Thymus (tissue), 11 donors: ENCODE data around the gene METTL15. TPM values are rescaled to one million over a fixed set of nuclear protein-coding genes. Genes with fewer than 3 reads are reported as not detected.
"Not testable (repeated sequence)": the region's sequence is repeated elsewhere in the genome, so short reads cannot be mapped to it uniquely, and the experiment has no call there.

Source experiments
- DNase-seq, 9 donors: peaks; one replicate each; pipeline ENCODE4 v3.0.0-alpha.2; 2013; ENCODE audit warnings: low spot score in 9 of 9, low read depth in 6 of 9, missing footprints in 1 of 9
- H3K27ac ChIP-seq, 2 donors: one replicate each; pipeline ENCODE4 v1.5.1; 2013; ENCODE audit warnings: control low read depth in 1 of 2, low read depth in 1 of 2, low read length in 1 of 2, mild to moderate bottlenecking in 1 of 2, moderate library complexity in 1 of 2
- H3K27me3 ChIP-seq, 2 donors: one replicate each; pipeline ENCODE4 v1.5.1; 2013; ENCODE audit warnings: low read length in 1 of 2; ENCODE audit not compliant: control insufficient read depth in 2 of 2, insufficient read depth in 1 of 2
- H3K36me3 ChIP-seq, 2 donors: one replicate each; pipeline ENCODE4 v1.5.1; 2013; ENCODE audit warnings: low read length in 1 of 2, mild to moderate bottlenecking in 1 of 2, moderate library complexity in 1 of 2; ENCODE audit not compliant: control insufficient read depth in 2 of 2, insufficient read depth in 2 of 2
- H3K4me1 ChIP-seq, 2 donors: one replicate each; pipeline ENCODE4 v1.5.1; 2013; ENCODE audit warnings: low read length in 2 of 2; ENCODE audit not compliant: control insufficient read depth in 2 of 2, insufficient read depth in 2 of 2
- H3K4me3 ChIP-seq, 2 donors: one replicate each; pipeline ENCODE4 v1.5.1; 2013; ENCODE audit warnings: low read length in 2 of 2, control low read depth in 1 of 2, mild to moderate bottlenecking in 1 of 2
- H3K9me3 ChIP-seq, 2 donors: one replicate each; pipeline ENCODE4 v1.5.1; 2013; ENCODE audit warnings: low read length in 1 of 2, mild to moderate bottlenecking in 1 of 2; ENCODE audit not compliant: control insufficient read depth in 2 of 2, insufficient read depth in 1 of 2
- WGBS: extraction: QIAGEN DNeasy Blood & Tissue Kit; methylation state at CpG from one replicate; pipeline ENCODE4 v1.1.7; 2013; 5-methylcytosine and 5-hydroxymethylcytosine counted together
- polyA plus RNA-seq: library from polyadenylated mRNA; stranded (reverse); fragments of 200-250 nt; gene quantifications from one replicate; pipeline ENCODE4 v1.2.3, GENCODE V29; 2013
- total RNA-seq: library from RNA; stranded (reverse); fragments of 120-200 nt; gene quantifications from one replicate; pipeline ENCODE4 v1.2.4, GENCODE V29; 2013
- donor health status: healthy.

Gene METTL15
- total and polyA plus RNA-seq, 2 donors, result 6.9 to 8.5 TPM

DNA sequence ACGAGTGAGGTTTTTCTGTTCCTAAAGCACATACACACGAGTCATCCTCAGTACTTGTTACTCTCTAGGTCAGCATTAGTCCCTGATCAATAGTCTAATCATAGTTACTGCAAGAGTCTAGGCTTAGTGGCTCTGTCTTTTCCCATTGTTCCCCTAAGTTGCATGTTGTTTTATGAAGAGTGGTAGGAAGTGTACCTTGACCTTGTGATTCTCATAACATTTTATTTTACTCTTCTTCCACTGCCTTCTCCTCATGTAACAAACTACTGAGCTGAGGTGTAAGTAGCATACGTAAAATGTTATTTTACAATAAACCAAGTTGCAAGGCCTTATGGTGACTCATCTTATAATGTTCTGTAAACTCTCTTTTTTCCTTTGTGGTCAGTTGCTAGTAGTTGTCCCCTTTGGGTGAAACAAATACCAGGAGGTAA is 15.0 kb downstream of the METTL15 start:
- H3K9me3 ChIP-seq, result no peaks in the 10 kb centered on the region

GRCh38 chr11:28132548-28132947 is 24.4 kb downstream of the METTL15 start:
- H3K4me3 ChIP-seq, result no peak overlapping the region
- no peak for DNase-seq
- H3K36me3 ChIP-seq, result peaks cover 0 to 2% of the 10 kb centered on the region in 2 donors
- WGBS, result 40% methylated on average over 1 of the region's 1 CpG
- no peaks in the 10 kb centered on the region for H3K4me1 ChIP-seq
- H3K9me3 ChIP-seq, result peaks cover 1 to 3% of the 10 kb centered on the region in 2 donors
- no peak overlapping the region for H3K27ac ChIP-seq
- no peaks in the 10 kb centered on the region for H3K27me3 ChIP-seq

More for the DNA sequence above, 15.0 kb downstream of the METTL15 start:
- Histone ChIP-seq H3K36me3 (peaks cover 0 to 2% of the 10 kb centered on the region in 2 donors), H3K4me3 (no peak overlapping the region), H3K4me1 (no peaks in the 10 kb centered on the region), H3K27me3 (no peaks in the 10 kb centered on the region), H3K27ac (no peak overlapping the region)
- WGBS, result 99% methylated on average over 3 of the region's 3 CpGs
- DNase-seq, result no peak

DNA sequence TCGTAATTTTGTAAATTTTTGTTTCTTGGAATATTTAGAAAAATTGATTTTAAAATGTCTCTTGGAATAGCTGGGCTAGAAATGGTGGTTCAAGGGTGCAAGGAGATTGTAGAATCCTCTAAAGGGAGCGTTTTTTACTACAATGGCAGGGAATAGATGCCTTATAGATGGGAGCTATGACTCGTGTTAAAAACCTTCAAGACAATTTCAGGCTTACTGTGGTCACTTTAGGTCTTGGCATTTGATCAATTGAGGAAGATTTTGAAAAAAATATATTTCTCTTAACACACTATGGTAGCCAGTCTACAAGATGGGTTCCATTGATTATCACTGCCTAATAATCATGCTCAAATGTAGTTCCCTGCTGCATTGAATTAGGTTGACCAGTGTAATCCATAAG is 25.0 kb downstream of the METTL15 start:
- H3K4me1 ChIP-seq, result no peaks in the 10 kb centered on the region
- no peak overlapping the region for H3K27ac ChIP-seq
- no peak for DNase-seq
- WGBS, result 97% methylated on average over 3 of the region's 3 CpGs
- H3K9me3 ChIP-seq, result peaks cover 1 to 3% of the 10 kb centered on the region in 2 donors
- H3K36me3 ChIP-seq, result peaks cover 0 to 2% of the 10 kb centered on the region in 2 donors
- no peak overlapping the region for H3K4me3 ChIP-seq
- H3K27me3 ChIP-seq, result no peaks in the 10 kb centered on the region

- H3K36me3 ChIP-seq, H3K4me1 ChIP-seq, H3K4me3 ChIP-seq, H3K27me3 ChIP-seq, H3K27ac ChIP-seq, DNase-seq: not testable (repeated sequence)
- peaks cover 3 to 12% of the 10 kb centered on the region in 2 donors for H3K9me3 ChIP-seq
- 97% methylated on average over 4 of the region's 4 CpGs for WGBS
Observed at GRCh38 chr11:28136157-28136556, 28.0 kb downstream of the METTL15 start.

DNA sequence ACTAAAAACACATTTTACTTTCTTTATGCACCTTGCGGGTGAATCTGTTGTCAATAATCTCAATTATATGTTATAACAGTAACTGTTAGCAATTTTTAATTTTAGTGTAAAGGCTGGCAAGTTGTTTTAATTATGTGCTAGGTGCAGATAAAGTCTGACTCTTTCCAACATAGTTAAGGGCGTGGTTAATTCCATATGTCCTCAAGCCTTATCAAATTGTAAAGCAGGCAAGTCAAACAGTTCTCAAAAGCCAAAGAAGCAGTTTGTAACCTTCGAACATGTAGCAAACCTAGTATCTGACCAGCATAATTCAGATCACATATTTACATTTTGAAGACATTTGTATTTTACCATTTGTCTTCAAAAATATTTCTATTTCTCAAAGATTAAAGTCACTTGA is 29.2 kb downstream of the METTL15 start:
- Histone ChIP-seq H3K27me3 (no peaks in the 10 kb centered on the region), H3K4me1 (no peaks in the 10 kb centered on the region), H3K4me3 (no peak overlapping the region), H3K9me3 (peaks cover 3 to 12% of the 10 kb centered on the region in 2 donors), H3K36me3 (peaks cover 0 to 2% of the 10 kb centered on the region in 2 donors), H3K27ac (no peak overlapping the region)
- WGBS, result 96% methylated on average over 3 of the region's 3 CpGs
- no peak for DNase-seq

- Histone ChIP-seq H3K27me3 (no peaks in the 10 kb centered on the region), H3K27ac (no peak overlapping the region), H3K4me1 (no peaks in the 10 kb centered on the region), H3K9me3 (peaks cover 3 to 12% of the 10 kb centered on the region in 2 donors), H3K4me3 (no peak overlapping the region), H3K36me3 (peaks cover 0 to 2% of the 10 kb centered on the region in 2 donors)
- 100% methylated on average over 1 of the region's 1 CpG for WGBS
- DNase-seq, result no peak
Observed at GRCh38 chr11:28137832-28138231, 29.6 kb downstream of the METTL15 start.

GRCh38 chr11:28139841-28140415 is 31.7 kb downstream of the METTL15 start:
- no peak for DNase-seq
- no peaks in the 10 kb centered on the region for H3K27me3 ChIP-seq
- WGBS, result 98% methylated on average over 5 of the region's 5 CpGs
- peaks cover 0 to 2% of the 10 kb centered on the region in 2 donors for H3K36me3 ChIP-seq
- H3K27ac ChIP-seq, result no peak overlapping the region
- H3K4me3 ChIP-seq, result no peak overlapping the region
- H3K4me1 ChIP-seq, result no peaks in the 10 kb centered on the region
- peaks cover 2 to 9% of the 10 kb centered on the region in 2 donors for H3K9me3 ChIP-seq

GRCh38 chr11:28140689-28141455 is 32.7 kb downstream of the METTL15 start:
- no peak overlapping the region for H3K27ac ChIP-seq
- 98% methylated on average over 9 of the region's 9 CpGs for WGBS
- H3K4me1 ChIP-seq, result no peaks in the 10 kb centered on the region
- H3K4me3 ChIP-seq, result no peak overlapping the region
- no peak for DNase-seq
- H3K27me3 ChIP-seq, result no peaks in the 10 kb centered on the region
- H3K9me3 ChIP-seq, result peaks cover 2 to 9% of the 10 kb centered on the region in 2 donors
- no peaks in the 10 kb centered on the region for H3K36me3 ChIP-seq

DNA sequence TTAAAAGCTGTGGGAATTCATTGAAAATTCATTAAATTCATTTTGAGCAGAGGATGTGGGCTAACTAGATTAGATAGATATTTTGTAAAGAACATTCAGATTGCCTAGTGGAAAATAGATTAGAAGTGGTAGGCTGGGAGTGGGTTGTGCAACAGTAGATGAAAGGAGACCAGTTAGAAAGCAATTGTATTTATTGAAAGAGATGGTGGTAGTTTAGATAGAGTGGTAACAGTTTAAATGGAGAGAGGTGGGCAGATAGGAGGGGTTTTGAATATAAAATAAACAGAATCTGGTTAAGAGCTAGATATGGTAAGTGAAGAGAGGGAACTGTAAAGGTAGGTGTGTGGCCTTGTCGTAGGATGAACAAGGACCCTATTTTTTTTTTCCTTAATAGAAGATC is 34.5 kb downstream of the METTL15 start:
- no peak overlapping the region for H3K27ac ChIP-seq
- H3K36me3 ChIP-seq, result no peaks in the 10 kb centered on the region
- no peak for DNase-seq
- H3K4me3 ChIP-seq, result no peak overlapping the region
- no peaks in the 10 kb centered on the region for H3K27me3 ChIP-seq
- 95% methylated on average over 1 of the region's 1 CpG for WGBS
- H3K9me3 ChIP-seq, result peaks cover 2 to 9% of the 10 kb centered on the region in 2 donors
- no peaks in the 10 kb centered on the region for H3K4me1 ChIP-seq
